Neural cell (in vitro differentiated cells): ENCODE results near the gene FGD1.

Experiments
- EP300 ChIP-seq: fragments of 450-650 bp; conservative IDR thresholded peaks from 2 replicates; pipeline ENCODE4 v1.6.1; 2014; ENCODE audit warnings: antibody characterized with exemption, mild to moderate bottlenecking, moderate library complexity; ENCODE audit not compliant: poor library complexity, severe bottlenecking
- EZH2 ChIP-seq: fragments of 200-600, 300-800 bp; shearing (Covaris generic), sonication (generic); IDR thresholded peaks from 2 replicates; pipeline ENCODE4 v1.6.1; 2014; ENCODE audit warnings: antibody characterized with exemption, low read length, borderline replicate concordance, mild to moderate bottlenecking; ENCODE audit not compliant: insufficient read depth, poor library complexity, severe bottlenecking
- MXI1 ChIP-seq: fragments of 450-650 bp; conservative IDR thresholded peaks from 2 replicates; pipeline ENCODE4 v1.6.1; 2014; ENCODE audit warnings: antibody characterized with exemption, mild to moderate bottlenecking; ENCODE audit not compliant: poor library complexity, severe bottlenecking
- POLR2AphosphoS5 ChIP-seq: IDR thresholded peaks from 2 replicates; pipeline ENCODE4 v1.6.1; 2012
- RAD21 ChIP-seq: fragments of 450-650 bp; conservative IDR thresholded peaks from 2 replicates; pipeline ENCODE4 v1.6.1; 2014; ENCODE audit warnings: antibody characterized with exemption, mild to moderate bottlenecking, moderate library complexity
- REST ChIP-seq: IDR thresholded peaks from 2 replicates; pipeline ENCODE4 v1.6.1; 2012; ENCODE audit warnings: borderline replicate concordance
- SMC3 ChIP-seq: fragments of 450-650 bp; conservative IDR thresholded peaks from 2 replicates; pipeline ENCODE4 v1.6.1; 2014; ENCODE audit warnings: antibody characterized with exemption, mild to moderate bottlenecking, moderate library complexity; ENCODE audit not compliant: poor library complexity
- TAF1 ChIP-seq: IDR thresholded peaks from 2 replicates; pipeline ENCODE4 v1.6.1; 2012; ENCODE audit warnings: low read depth
- TF ChIP-seq, protein P1 (sequence below): fragments of 450-650 bp; IDR thresholded peaks from 2 replicates; pipeline ENCODE4 v1.5.1; 2014; ENCODE audit warnings: antibody characterized with exemption, mild to moderate bottlenecking, moderate library complexity; ENCODE audit not compliant: poor library complexity, severe bottlenecking

DNA sequence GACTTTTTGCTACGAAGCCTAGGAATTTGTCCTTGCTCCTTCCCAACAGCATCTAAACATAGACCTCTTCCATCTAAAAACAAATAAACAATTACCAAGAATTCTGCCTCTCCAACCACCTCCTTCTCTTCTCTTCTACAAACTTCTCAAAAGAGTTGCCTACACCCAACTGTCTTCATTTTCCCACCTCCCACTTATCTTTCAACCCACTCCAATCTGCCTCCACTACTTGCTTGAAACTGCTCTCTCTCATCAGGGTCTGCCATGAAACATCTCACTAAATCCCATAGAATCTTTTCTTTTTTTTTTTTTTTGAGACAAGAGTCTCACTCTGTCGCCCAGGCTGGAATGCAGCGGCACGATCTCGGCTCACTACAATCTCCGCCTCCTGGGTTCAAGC lies 902 bp upstream of the FGD1 start:
- no peak for TF ChIP-seq MXI1
- TF ChIP-seq, protein P1, sequence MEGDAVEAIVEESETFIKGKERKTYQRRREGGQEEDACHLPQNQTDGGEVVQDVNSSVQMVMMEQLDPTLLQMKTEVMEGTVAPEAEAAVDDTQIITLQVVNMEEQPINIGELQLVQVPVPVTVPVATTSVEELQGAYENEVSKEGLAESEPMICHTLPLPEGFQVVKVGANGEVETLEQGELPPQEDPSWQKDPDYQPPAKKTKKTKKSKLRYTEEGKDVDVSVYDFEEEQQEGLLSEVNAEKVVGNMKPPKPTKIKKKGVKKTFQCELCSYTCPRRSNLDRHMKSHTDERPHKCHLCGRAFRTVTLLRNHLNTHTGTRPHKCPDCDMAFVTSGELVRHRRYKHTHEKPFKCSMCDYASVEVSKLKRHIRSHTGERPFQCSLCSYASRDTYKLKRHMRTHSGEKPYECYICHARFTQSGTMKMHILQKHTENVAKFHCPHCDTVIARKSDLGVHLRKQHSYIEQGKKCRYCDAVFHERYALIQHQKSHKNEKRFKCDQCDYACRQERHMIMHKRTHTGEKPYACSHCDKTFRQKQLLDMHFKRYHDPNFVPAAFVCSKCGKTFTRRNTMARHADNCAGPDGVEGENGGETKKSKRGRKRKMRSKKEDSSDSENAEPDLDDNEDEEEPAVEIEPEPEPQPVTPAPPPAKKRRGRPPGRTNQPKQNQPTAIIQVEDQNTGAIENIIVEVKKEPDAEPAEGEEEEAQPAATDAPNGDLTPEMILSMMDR = no peak
- TF ChIP-seq EP300 = no peak
- no peak for TF ChIP-seq RAD21
- TF ChIP-seq SMC3 = no peak
- no peak for TF ChIP-seq REST
- no peak for TF ChIP-seq EZH2
- TF ChIP-seq POLR2AphosphoS5 = no peak
- no peak for TF ChIP-seq TAF1
